Sigmoid colon (tissue), 7 donors: ENCODE data around the gene PRDM16. TPM values are rescaled to one million over a fixed set of nuclear protein-coding genes. Genes with fewer than 3 reads are reported as not detected.

ENCODE experiments used
- DNase-seq: peaks from one replicate; pipeline ENCODE4 v3.0.0-alpha.2; 2019
- H3K27ac ChIP-seq, 4 donors: fragments of 200-600 bp; sonication (generic); one replicate each; pipeline ENCODE4 v1.5.1; 2016 to 2019; ENCODE audit warnings: mild to moderate bottlenecking in 1 of 4
- H3K27me3 ChIP-seq, 3 donors: fragments of 200-600 bp; sonication (generic); one replicate each; pipeline ENCODE4 v1.5.1; 2019; ENCODE audit warnings: mild to moderate bottlenecking in 1 of 3
- H3K36me3 ChIP-seq, 4 donors: fragments of 200-600 bp; sonication (generic); one replicate each; pipeline ENCODE4 v1.5.1; 2016 to 2019
- H3K4me1 ChIP-seq, 4 donors: fragments of 200-600 bp; sonication (generic); one replicate each; pipeline ENCODE4 v1.5.1; 2017 to 2019
- H3K4me3 ChIP-seq, 4 donors: fragments of 200-600 bp; sonication (generic); one replicate each; pipeline ENCODE4 v1.5.1; 2017 to 2019; ENCODE audit warnings: mild to moderate bottlenecking in 2 of 4, moderate library complexity in 1 of 4
- H3K9me3 ChIP-seq, 4 donors: fragments of 200-600 bp in 3 of 4; sonication (generic) in 3 of 4; one replicate each; pipeline versions ENCODE4 v1.5.1 to v1.6.1; 2013 to 2019
- CTCF ChIP-seq, 4 experiments: fragments of 450-650 bp in 3 of 4; fragments of 200-600 bp in 1 of 4; IDR thresholded peaks; one replicate each; pipeline ENCODE4 v1.5.1; 2016 to 2019; ENCODE audit warnings: antibody characterized with exemption in 4 of 4, mild to moderate bottlenecking in 3 of 4, moderate library complexity in 2 of 4
- EP300 ChIP-seq, 4 donors: sonication (generic); formaldehyde crosslinking; IDR thresholded peaks; one replicate each; pipeline ENCODE4 v1.6.1; 2017; ENCODE audit warnings: antibody characterized with exemption in 4 of 4
- POLR2A ChIP-seq, 2 donors: fragments of 450-650 bp; IDR thresholded peaks; one replicate each; pipeline ENCODE4 v1.6.1; 2016; ENCODE audit warnings: antibody characterized with exemption in 2 of 2, mild to moderate bottlenecking in 2 of 2, moderate library complexity in 2 of 2
- POLR2AphosphoS5 ChIP-seq, 4 donors: sonication (generic); formaldehyde crosslinking; IDR thresholded peaks; one replicate each; pipeline ENCODE4 v1.6.1; 2017; ENCODE audit warnings: antibody characterized with exemption in 4 of 4
- WGBS, 2 donors: extraction: QIAGEN DNeasy Blood & Tissue Kit; methylation state at CpG; one replicate each; pipeline ENCODE4 v1.1.7; 2013; 5-methylcytosine and 5-hydroxymethylcytosine counted together
- intact Hi-C: fragments of 100-400 bp; cut with DNase I; formaldehyde crosslinking; loops from one replicate; pipeline ENCODE4 v1.15.1; 2023
- polyA plus RNA-seq, 3 donors: library from polyadenylated mRNA; stranded (reverse); fragments of 200-250 nt; gene quantifications; one replicate each; pipeline ENCODE4 v1.2.3, GENCODE V29; 2013
- total RNA-seq, 4 donors: library from RNA; depleted of rRNA; stranded (reverse); fragments of >200 nt; gene quantifications; one replicate each; pipeline ENCODE4 v1.1.0, GENCODE V29; 2016
- donor health status: healthy with polysubstance abuse.
- donor health status: Bipolar disorder and iron deficiency.
- donor health status: healthy.

The PRDM16 gene
- total and polyA plus RNA-seq, 7 donors: under 0.01 to 1.7 (median 0.49) TPM

GRCh38 chr1:3061981-3062615, 6.9 kb upstream of the PRDM16 start:
- DNase-seq: peak; percentile 45
- TF ChIP-seq POLR2A (IDR thresholded peaks at IDR 0.05): no peak
- TF ChIP-seq CTCF (IDR thresholded peaks at IDR 0.05): no peak
- TF ChIP-seq POLR2AphosphoS5 (IDR thresholded peaks at IDR 0.05): no peak
- no peak for TF ChIP-seq EP300 (IDR thresholded peaks at IDR 0.05)
- 26 to 57% methylated on average over 21 of the region's 21 CpGs for WGBS, 2 donors
- no peak overlapping the region for H3K4me3 ChIP-seq
- no peaks in the 10 kb centered on the region for H3K36me3 ChIP-seq
- no peak overlapping the region for H3K27ac ChIP-seq
- intact Hi-C loops: no loop called here
- H3K9me3 ChIP-seq: peaks cover 0 to 3% (median 0%) of the 10 kb centered on the region in 4 donors
- H3K27me3 ChIP-seq: peaks cover 55 to 92% (median 69%) of the 10 kb centered on the region in 3 donors
- H3K4me1 ChIP-seq: peaks cover 0 to 19% (median 15%) of the 10 kb centered on the region in 4 donors

- H3K4me1 ChIP-seq: peaks cover 0 to 26% (median 21%) of the 10 kb centered on the region in 4 donors
- peaks cover 0 to 3% (median 0%) of the 10 kb centered on the region in 4 donors for H3K9me3 ChIP-seq
- no peak for TF ChIP-seq CTCF (IDR thresholded peaks at IDR 0.05)
- no peak for TF ChIP-seq EP300 (IDR thresholded peaks at IDR 0.05)
- peaks cover 62 to 99% (median 76%) of the 10 kb centered on the region in 3 donors for H3K27me3 ChIP-seq
- intact Hi-C loops: no loop called here
- WGBS, 2 donors: 16 to 61% methylated on average over 50 of the region's 50 CpGs
- H3K27ac ChIP-seq: no peak overlapping the region
- no peaks in the 10 kb centered on the region for H3K36me3 ChIP-seq
- no peak overlapping the region for H3K4me3 ChIP-seq
- peak; percentile 59 for DNase-seq
These were observed 6.2 kb upstream of the PRDM16 start for GRCh38 chr1:3062616-3063378.

- H3K4me3 ChIP-seq: peak overlapping the region in 3 of 4 donors; percentile 2 to 25 (median 20)
- peak; percentile 56 for DNase-seq
These were observed 5.4 kb upstream of the PRDM16 start for GRCh38 chr1:3063379-3064295.

More at GRCh38 chr1:3063379-3064295, 5.4 kb upstream of the PRDM16 start:
- WGBS, 2 donors: 14 to 56% methylated on average over 91 of the region's 91 CpGs
- TF ChIP-seq POLR2AphosphoS5 (IDR thresholded peaks at IDR 0.05) (no peak), POLR2A (IDR thresholded peaks at IDR 0.05) (no peak), CTCF (IDR thresholded peaks at IDR 0.05) (no peak), EP300 (IDR thresholded peaks at IDR 0.05) (no peak)
- H3K27me3 ChIP-seq: peaks cover 70 to 100% (median 85%) of the 10 kb centered on the region in 3 donors
- H3K36me3 ChIP-seq: no peaks in the 10 kb centered on the region
- intact Hi-C loops: no loop called here
- no peak overlapping the region for H3K27ac ChIP-seq
- H3K9me3 ChIP-seq: peaks cover 0 to 3% (median 0%) of the 10 kb centered on the region in 4 donors
- H3K4me1 ChIP-seq: peaks cover 0 to 34% (median 30%) of the 10 kb centered on the region in 4 donors
